ENCODE results near the gene HTRA3.

DNA sequence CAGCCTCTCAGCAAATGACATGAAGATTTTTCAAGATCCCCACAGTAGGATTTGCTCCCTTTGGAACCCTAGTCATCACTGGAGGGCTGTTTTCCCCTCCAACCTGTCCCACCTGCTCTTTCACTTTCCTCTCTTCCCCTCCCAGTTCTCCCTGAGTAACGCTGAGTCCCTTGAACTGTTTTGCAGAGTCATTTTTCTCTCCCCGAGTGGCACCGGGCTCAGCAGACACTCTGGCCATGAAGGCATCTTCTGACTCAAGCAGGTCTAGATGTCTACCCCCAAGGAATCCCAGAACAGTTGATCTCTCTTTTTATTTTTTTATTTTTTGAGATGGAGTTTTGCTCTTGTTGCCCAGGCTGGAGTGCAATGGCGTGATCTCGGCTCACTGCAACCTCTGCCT is 52.2 kb downstream of the HTRA3 start:
- TF ChIP-seq POLR2A (IDR thresholded peaks at IDR 0.05; ENCODE audit: low read depth) (no peak), EP300 (IDR thresholded peaks at IDR 0.05) (no peak), POLR2AphosphoS5 (IDR thresholded peaks at IDR 0.05) (no peak)
- TF ChIP-seq, protein P1, sequence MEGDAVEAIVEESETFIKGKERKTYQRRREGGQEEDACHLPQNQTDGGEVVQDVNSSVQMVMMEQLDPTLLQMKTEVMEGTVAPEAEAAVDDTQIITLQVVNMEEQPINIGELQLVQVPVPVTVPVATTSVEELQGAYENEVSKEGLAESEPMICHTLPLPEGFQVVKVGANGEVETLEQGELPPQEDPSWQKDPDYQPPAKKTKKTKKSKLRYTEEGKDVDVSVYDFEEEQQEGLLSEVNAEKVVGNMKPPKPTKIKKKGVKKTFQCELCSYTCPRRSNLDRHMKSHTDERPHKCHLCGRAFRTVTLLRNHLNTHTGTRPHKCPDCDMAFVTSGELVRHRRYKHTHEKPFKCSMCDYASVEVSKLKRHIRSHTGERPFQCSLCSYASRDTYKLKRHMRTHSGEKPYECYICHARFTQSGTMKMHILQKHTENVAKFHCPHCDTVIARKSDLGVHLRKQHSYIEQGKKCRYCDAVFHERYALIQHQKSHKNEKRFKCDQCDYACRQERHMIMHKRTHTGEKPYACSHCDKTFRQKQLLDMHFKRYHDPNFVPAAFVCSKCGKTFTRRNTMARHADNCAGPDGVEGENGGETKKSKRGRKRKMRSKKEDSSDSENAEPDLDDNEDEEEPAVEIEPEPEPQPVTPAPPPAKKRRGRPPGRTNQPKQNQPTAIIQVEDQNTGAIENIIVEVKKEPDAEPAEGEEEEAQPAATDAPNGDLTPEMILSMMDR (IDR thresholded peaks at IDR 0.05), result no peak

Measured in esophagus muscularis mucosa (tissue), 4 donors.